Uterus (tissue), 2 donors: ENCODE results near the gene TM4SF1.

Experiments
- CTCF ChIP-seq, 4 experiments: fragments of 200-600 bp in 2 of 4; fragments of 450-650 bp in 2 of 4; sonication (generic) in 2 of 4; IDR thresholded peaks; one replicate each; pipeline ENCODE4 v1.5.1; 2016 to 2019; ENCODE audit warnings: antibody characterized with exemption in 4 of 4, mild to moderate bottlenecking in 2 of 4, moderate library complexity in 1 of 4
- POLR2A ChIP-seq, 2 donors: fragments of 450-650 bp; IDR thresholded peaks; one replicate each; pipeline ENCODE4 v1.6.1; 2016; ENCODE audit warnings: antibody characterized with exemption in 2 of 2, mild to moderate bottlenecking in 1 of 2, moderate library complexity in 1 of 2

GRCh38 chr3:149406244-149406752 is 28.8 kb upstream of the TM4SF1 start:
- TF ChIP-seq CTCF (IDR thresholded peaks at IDR 0.05) (no peak), POLR2A (IDR thresholded peaks at IDR 0.05) (no peak)
